ENCODE measurements around the gene ZC3H6.

Gene ZC3H6

GRCh38 chr2:112244854-112245253 is 30.5 kb upstream of the ZC3H6 start:
- no peak for DNase-seq (ENCODE audit: low spot score)
- in situ Hi-C loops (cut with MboI; ENCODE audit: low pct_unique_long_range_greater_than_20kb, low sequenced_read_pairs, unreplicated experiment), result no loop called here
- no peak for TF ChIP-seq CTCF (IDR thresholded peaks at IDR 0.05; ENCODE audit: extremely low read depth, insufficient read depth, missing control alignments)

GRCh38 chr2:112251271-112251670 is 24.1 kb upstream of the ZC3H6 start:
- no peak for TF ChIP-seq CTCF (IDR thresholded peaks at IDR 0.05; ENCODE audit: extremely low read depth, insufficient read depth, missing control alignments)
- DNase-seq (ENCODE audit: low spot score), result no peak
- in situ Hi-C loops (cut with MboI; ENCODE audit: low pct_unique_long_range_greater_than_20kb, low sequenced_read_pairs, unreplicated experiment), result loop anchor here (25.0 kb wide), 2 partner anchors 336 to 364 kb away; partner anchors contain the start of genes ANAPC1, CHCHD5 and MERTK

GRCh38 chr2:112253261-112253815 is 22.1 kb upstream of the ZC3H6 start:
- DNase-seq (ENCODE audit: low spot score), result no peak
- in situ Hi-C loops (cut with MboI; ENCODE audit: low pct_unique_long_range_greater_than_20kb, low sequenced_read_pairs, unreplicated experiment), result loop anchor here (25.0 kb wide), 2 partner anchors 334 to 366 kb away; partner anchors contain the start of genes ANAPC1, CHCHD5 and MERTK
- TF ChIP-seq CTCF (IDR thresholded peaks at IDR 0.05; ENCODE audit: extremely low read depth, insufficient read depth, missing control alignments), result no peak

GRCh38 chr2:112254466-112255240 is 20.7 kb upstream of the ZC3H6 start, which contains the start of gene ZC3H8:
ZC3H8 (minus strand) TSS chr2:112255042; CDS start chr2:112254981, 61 bp downstream.
- peak; percentile 41 for TF ChIP-seq CTCF (IDR thresholded peaks at IDR 0.05; ENCODE audit: extremely low read depth, insufficient read depth, missing control alignments)
- in situ Hi-C loops (cut with MboI; ENCODE audit: low pct_unique_long_range_greater_than_20kb, low sequenced_read_pairs, unreplicated experiment), result loop anchor here (25.0 kb wide), 2 partner anchors 333 to 367 kb away; partner anchors contain the start of genes ANAPC1, CHCHD5 and MERTK
- peak; percentile 99 for DNase-seq (ENCODE audit: low spot score)

GRCh38 chr2:112255875-112256274 is 19.5 kb upstream of the ZC3H6 start:
- in situ Hi-C loops (cut with MboI; ENCODE audit: low pct_unique_long_range_greater_than_20kb, low sequenced_read_pairs, unreplicated experiment), result loop anchor here (25.0 kb wide), 2 partner anchors 331 to 369 kb away; partner anchors contain the start of genes ANAPC1, CHCHD5 and MERTK
- TF ChIP-seq CTCF (IDR thresholded peaks at IDR 0.05; ENCODE audit: extremely low read depth, insufficient read depth, missing control alignments), result no peak
- DNase-seq (ENCODE audit: low spot score), result no peak

- in situ Hi-C loops (cut with MboI; ENCODE audit: low pct_unique_long_range_greater_than_20kb, low sequenced_read_pairs, unreplicated experiment), result loop anchor here (25.0 kb wide), 2 partner anchors 331 to 369 kb away; partner anchors contain the start of genes ANAPC1, CHCHD5 and MERTK
- no peak for DNase-seq (ENCODE audit: low spot score)
- no peak for TF ChIP-seq CTCF (IDR thresholded peaks at IDR 0.05; ENCODE audit: extremely low read depth, insufficient read depth, missing control alignments)
These were observed 18.7 kb upstream of the ZC3H6 start for GRCh38 chr2:112256654-112257053.

Measured in GM13977 (cell line).